ENCODE data around the gene KIAA1671.

The KIAA1671 gene

DNA sequence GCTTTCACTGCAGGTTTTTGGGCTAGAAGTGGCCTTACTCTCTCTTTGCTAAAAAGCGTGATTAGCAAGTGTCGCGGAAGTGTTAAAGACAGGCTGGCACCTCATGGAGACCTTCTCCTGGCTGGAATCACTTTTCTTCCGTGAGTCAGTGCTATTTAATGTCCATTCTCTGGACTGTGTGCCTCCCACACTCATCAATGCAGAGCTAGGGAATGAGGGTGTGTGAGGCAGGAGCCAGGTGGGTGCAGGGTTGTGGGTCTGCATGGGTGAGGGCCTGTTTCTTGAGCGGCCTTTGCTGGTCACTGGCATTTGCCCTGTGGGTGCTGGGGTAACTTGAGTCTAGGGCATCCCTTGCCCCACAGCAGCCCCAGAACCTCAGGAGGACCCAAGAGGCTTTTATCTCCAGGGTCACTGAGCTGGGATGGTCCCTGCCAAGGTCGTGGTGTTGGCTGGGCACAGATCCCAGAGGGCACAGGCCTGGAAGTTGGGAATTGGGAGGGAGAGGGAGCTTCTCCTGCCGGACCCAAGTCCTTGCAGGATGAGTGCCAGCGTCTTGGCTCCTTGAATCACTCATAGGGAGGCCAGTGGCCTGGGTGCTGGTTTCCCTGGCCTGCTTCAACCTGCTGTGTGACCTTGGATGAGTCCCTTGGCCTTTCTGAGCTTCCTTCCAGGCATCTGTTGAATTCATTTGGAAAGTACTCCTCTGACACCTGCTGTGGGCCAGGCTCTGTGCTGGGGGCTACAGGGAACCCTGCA, 30.0 kb downstream of the KIAA1671 start:
- H3K36me3 ChIP-seq (ENCODE audit: insufficient read depth, insufficient read length, low read length) = no peaks in the 10 kb centered on the region
- DNase-seq (ENCODE audit: low read depth, low spot score) = no peak
- H3K4me1 ChIP-seq (ENCODE audit: insufficient read depth, insufficient read length) = peaks cover 6% of the 10 kb centered on the region
- no peaks in the 10 kb centered on the region for H3K27me3 ChIP-seq (ENCODE audit: insufficient read depth, insufficient read length)
- TF ChIP-seq YY1 (IDR thresholded peaks at IDR 0.05; ENCODE audit: insufficient read depth, insufficient read length) (no peak), ZNF274 (IDR thresholded peaks at IDR 0.05; ENCODE audit: low read depth, low read length) (no peak), SUZ12 (IDR thresholded peaks at IDR 0.05; ENCODE audit: extremely low read depth, insufficient read depth, insufficient read length) (no peak)
- H3K9ac ChIP-seq (ENCODE audit: insufficient read length, low read depth) = no peak overlapping the region
- H3K9me3 ChIP-seq (ENCODE audit: insufficient read depth, low read length) = no peaks in the 10 kb centered on the region
- no peak overlapping the region for H3K4me3 ChIP-seq (ENCODE audit: insufficient read length, low read depth)

DNA sequence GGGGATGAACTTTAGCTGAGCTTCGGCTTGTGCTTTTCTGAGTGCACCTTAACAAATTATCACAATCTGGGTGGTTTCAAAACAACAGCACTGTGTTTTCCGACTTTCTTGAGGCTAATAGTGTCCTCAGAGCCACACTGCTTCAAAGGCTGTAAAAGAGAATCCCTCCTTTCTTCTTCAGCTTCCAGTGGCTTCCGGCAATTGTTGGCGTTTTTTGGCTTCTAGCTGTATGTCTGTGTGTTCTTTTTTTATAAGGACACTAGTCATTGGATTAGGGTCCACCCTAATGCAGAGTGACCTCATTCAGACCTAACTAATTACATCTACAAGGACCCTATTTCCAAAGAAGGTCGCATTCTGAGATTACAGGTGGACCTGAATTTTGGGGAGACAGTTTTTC, 30.6 kb downstream of the KIAA1671 start:
- Histone ChIP-seq H3K36me3 (ENCODE audit: insufficient read depth, insufficient read length, low read length) (no peaks in the 10 kb centered on the region), H3K4me1 (ENCODE audit: insufficient read depth, insufficient read length) (peaks cover 6% of the 10 kb centered on the region), H3K9ac (ENCODE audit: insufficient read length, low read depth) (no peak overlapping the region), H3K4me3 (ENCODE audit: insufficient read length, low read depth) (no peak overlapping the region), H3K27me3 (ENCODE audit: insufficient read depth, insufficient read length) (no peaks in the 10 kb centered on the region), H3K9me3 (ENCODE audit: insufficient read depth, low read length) (no peaks in the 10 kb centered on the region)
- TF ChIP-seq SUZ12 (IDR thresholded peaks at IDR 0.05; ENCODE audit: extremely low read depth, insufficient read depth, insufficient read length) (no peak), ZNF274 (IDR thresholded peaks at IDR 0.05; ENCODE audit: low read depth, low read length) (no peak), YY1 (IDR thresholded peaks at IDR 0.05; ENCODE audit: insufficient read depth, insufficient read length) (no peak)
- no peak for DNase-seq (ENCODE audit: low read depth, low spot score)

DNA sequence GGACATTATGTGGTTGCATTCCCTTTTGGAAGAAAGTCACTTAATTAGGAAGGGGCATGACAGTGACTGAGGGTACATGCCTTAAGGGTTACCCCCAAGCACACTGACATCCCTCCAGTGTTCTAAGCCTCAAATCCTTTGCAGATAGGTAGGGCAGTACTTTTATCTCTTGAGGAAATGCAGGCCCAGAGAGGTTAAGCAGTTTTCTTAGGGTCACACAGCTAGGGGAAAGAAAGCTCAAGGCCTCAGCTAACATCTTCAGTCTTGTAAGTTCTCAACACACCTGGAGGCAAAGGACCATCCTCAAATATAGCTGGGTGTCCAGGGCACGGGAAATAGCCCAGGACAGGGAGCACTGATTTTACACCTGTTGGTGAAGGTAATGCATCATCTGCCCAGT, 31.6 kb downstream of the KIAA1671 start:
- Histone ChIP-seq H3K4me1 (ENCODE audit: insufficient read depth, insufficient read length) (peaks cover 6% of the 10 kb centered on the region), H3K36me3 (ENCODE audit: insufficient read depth, insufficient read length, low read length) (no peaks in the 10 kb centered on the region), H3K9me3 (ENCODE audit: insufficient read depth, low read length) (no peaks in the 10 kb centered on the region), H3K4me3 (ENCODE audit: insufficient read length, low read depth) (no peak overlapping the region), H3K9ac (ENCODE audit: insufficient read length, low read depth) (no peak overlapping the region), H3K27me3 (ENCODE audit: insufficient read depth, insufficient read length) (no peaks in the 10 kb centered on the region)
- TF ChIP-seq ZNF274 (IDR thresholded peaks at IDR 0.05; ENCODE audit: low read depth, low read length) (no peak), SUZ12 (IDR thresholded peaks at IDR 0.05; ENCODE audit: extremely low read depth, insufficient read depth, insufficient read length) (no peak), YY1 (IDR thresholded peaks at IDR 0.05; ENCODE audit: insufficient read depth, insufficient read length) (no peak)
- no peak for DNase-seq (ENCODE audit: low read depth, low spot score)

DNA sequence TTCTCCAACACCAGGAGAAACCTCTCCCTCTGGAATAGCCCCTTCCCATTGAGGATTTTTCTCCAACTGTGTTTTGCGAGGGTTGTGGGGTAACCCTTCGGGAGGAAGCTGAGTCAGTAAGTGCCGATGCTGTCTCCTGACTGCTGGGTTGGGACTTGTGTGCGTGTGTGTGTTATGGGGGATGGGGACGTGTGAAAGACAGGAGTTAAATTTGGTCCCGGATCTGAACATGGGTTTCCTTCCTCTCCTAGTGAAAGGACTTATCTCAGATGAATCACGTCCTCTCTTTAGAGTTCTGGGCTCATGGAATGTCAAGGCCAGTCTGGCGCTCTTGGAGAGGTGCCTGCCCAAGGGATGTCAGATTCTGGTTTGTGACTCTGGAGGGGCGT, 33.3 kb downstream of the KIAA1671 start:
- Histone ChIP-seq H3K4me1 (ENCODE audit: insufficient read depth, insufficient read length) (peaks cover 6% of the 10 kb centered on the region), H3K9ac (ENCODE audit: insufficient read length, low read depth) (peak overlapping the region; percentile 46)
- no peak for DNase-seq (ENCODE audit: low read depth, low spot score)

DNA sequence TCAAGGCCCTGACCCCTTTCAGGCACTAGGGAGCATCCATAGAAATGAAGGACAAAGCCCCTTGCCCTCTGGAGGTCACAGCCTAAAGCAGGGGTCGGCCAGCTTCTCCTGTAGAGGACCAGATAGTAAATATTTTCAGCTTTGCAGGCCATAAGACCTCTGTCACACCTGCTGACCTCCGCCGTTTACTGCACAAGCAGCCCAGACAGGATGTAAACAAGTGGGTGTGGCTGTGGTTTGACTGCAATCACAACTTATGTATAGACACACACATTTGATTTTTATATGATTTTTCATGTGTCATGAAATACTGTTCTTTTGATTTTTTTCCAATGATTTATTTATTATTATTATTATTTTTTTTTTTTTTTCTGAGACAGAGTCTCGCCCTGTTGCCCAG, 34.3 kb downstream of the KIAA1671 start:
- Histone ChIP-seq H3K9me3 (ENCODE audit: insufficient read depth, low read length) (no peaks in the 10 kb centered on the region), H3K4me1 (ENCODE audit: insufficient read depth, insufficient read length) (peaks cover 6% of the 10 kb centered on the region), H3K36me3 (ENCODE audit: insufficient read depth, insufficient read length, low read length) (no peaks in the 10 kb centered on the region), H3K9ac (ENCODE audit: insufficient read length, low read depth) (no peak overlapping the region), H3K4me3 (ENCODE audit: insufficient read length, low read depth) (no peak overlapping the region), H3K27me3 (ENCODE audit: insufficient read depth, insufficient read length) (no peaks in the 10 kb centered on the region)
- TF ChIP-seq YY1 (IDR thresholded peaks at IDR 0.05; ENCODE audit: insufficient read depth, insufficient read length) = no peak
- no peak for TF ChIP-seq ZNF274 (IDR thresholded peaks at IDR 0.05; ENCODE audit: low read depth, low read length)
- no peak for TF ChIP-seq SUZ12 (IDR thresholded peaks at IDR 0.05; ENCODE audit: extremely low read depth, insufficient read depth, insufficient read length)
- no peak for DNase-seq (ENCODE audit: low read depth, low spot score)

More for the DNA sequence above, 33.3 kb downstream of the KIAA1671 start:
- Histone ChIP-seq H3K27me3 (ENCODE audit: insufficient read depth, insufficient read length) (no peaks in the 10 kb centered on the region), H3K36me3 (ENCODE audit: insufficient read depth, insufficient read length, low read length) (no peaks in the 10 kb centered on the region), H3K4me3 (ENCODE audit: insufficient read length, low read depth) (peak overlapping the region; percentile 10), H3K9me3 (ENCODE audit: insufficient read depth, low read length) (no peaks in the 10 kb centered on the region)
- TF ChIP-seq SUZ12 (IDR thresholded peaks at IDR 0.05; ENCODE audit: extremely low read depth, insufficient read depth, insufficient read length) (no peak), ZNF274 (IDR thresholded peaks at IDR 0.05; ENCODE audit: low read depth, low read length) (no peak), YY1 (IDR thresholded peaks at IDR 0.05; ENCODE audit: insufficient read depth, insufficient read length) (no peak)

DNA sequence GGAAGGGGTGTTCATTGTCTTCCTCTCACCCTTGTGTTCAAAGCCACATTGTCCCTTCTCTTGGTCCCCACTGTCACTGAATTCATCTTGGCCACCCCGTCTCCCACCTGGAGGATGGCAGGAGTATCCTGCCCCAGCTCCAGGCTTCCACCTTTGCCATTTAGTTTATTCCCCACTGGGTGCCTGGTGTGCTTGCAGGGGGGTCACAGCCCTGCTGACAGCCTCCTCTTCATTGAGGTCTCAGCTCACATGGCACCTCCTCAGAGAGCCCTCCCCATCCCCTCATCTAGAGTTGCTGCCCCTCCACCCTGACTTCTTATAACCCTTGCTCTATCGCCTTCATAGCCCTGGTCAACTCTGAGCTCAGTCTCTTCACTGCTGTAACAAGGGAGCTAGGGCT, 36.6 kb downstream of the KIAA1671 start:
- Histone ChIP-seq H3K9ac (ENCODE audit: insufficient read length, low read depth) (no peak overlapping the region), H3K4me1 (ENCODE audit: insufficient read depth, insufficient read length) (peaks cover 5% of the 10 kb centered on the region), H3K9me3 (ENCODE audit: insufficient read depth, low read length) (no peaks in the 10 kb centered on the region), H3K36me3 (ENCODE audit: insufficient read depth, insufficient read length, low read length) (no peaks in the 10 kb centered on the region), H3K4me3 (ENCODE audit: insufficient read length, low read depth) (no peak overlapping the region), H3K27me3 (ENCODE audit: insufficient read depth, insufficient read length) (no peaks in the 10 kb centered on the region)
- DNase-seq (ENCODE audit: low read depth, low spot score) = no peak
- TF ChIP-seq ZNF274 (IDR thresholded peaks at IDR 0.05; ENCODE audit: low read depth, low read length) = no peak
- TF ChIP-seq YY1 (IDR thresholded peaks at IDR 0.05; ENCODE audit: insufficient read depth, insufficient read length) = no peak
- no peak for TF ChIP-seq SUZ12 (IDR thresholded peaks at IDR 0.05; ENCODE audit: extremely low read depth, insufficient read depth, insufficient read length)

DNA sequence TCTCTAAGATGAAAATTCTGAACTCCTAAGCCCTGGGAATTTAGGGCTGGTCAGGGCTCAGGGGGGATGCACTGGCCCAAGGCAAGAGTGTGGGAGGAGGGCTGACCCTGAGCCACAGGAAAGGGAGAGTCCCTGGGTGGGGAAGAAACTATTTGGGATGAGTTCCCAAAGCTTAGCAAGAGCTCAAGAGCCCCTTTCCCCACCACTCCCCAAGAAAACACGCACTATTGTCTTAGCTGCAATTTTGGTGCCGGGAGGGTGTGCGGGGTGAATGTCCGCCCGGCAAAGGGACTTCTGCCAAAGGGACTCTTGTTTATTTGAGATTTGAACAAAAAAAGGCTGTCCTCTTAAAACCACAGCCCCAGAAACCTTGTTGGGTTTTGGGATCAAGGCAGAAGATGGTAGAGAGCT, 37.0 kb downstream of the KIAA1671 start:
- TF ChIP-seq SUZ12 (IDR thresholded peaks at IDR 0.05; ENCODE audit: extremely low read depth, insufficient read depth, insufficient read length) (no peak), ZNF274 (IDR thresholded peaks at IDR 0.05; ENCODE audit: low read depth, low read length) (no peak), YY1 (IDR thresholded peaks at IDR 0.05; ENCODE audit: insufficient read depth, insufficient read length) (no peak)
- Histone ChIP-seq H3K9ac (ENCODE audit: insufficient read length, low read depth) (no peak overlapping the region), H3K4me3 (ENCODE audit: insufficient read length, low read depth) (no peak overlapping the region), H3K4me1 (ENCODE audit: insufficient read depth, insufficient read length) (peaks cover 8% of the 10 kb centered on the region), H3K36me3 (ENCODE audit: insufficient read depth, insufficient read length, low read length) (no peaks in the 10 kb centered on the region), H3K27me3 (ENCODE audit: insufficient read depth, insufficient read length) (no peaks in the 10 kb centered on the region), H3K9me3 (ENCODE audit: insufficient read depth, low read length) (no peaks in the 10 kb centered on the region)
- DNase-seq (ENCODE audit: low read depth, low spot score) = no peak
